Limb (tissue), 2 donors: ENCODE measurements around the gene ZNF749.

Experiments used
- DNase-seq, 2 donors: peaks; one replicate each; pipeline ENCODE4 v3.0.0-alpha.2; 2016; ENCODE audit errors: extremely low spot score in 2 of 2

ZNF749 gene

DNA sequence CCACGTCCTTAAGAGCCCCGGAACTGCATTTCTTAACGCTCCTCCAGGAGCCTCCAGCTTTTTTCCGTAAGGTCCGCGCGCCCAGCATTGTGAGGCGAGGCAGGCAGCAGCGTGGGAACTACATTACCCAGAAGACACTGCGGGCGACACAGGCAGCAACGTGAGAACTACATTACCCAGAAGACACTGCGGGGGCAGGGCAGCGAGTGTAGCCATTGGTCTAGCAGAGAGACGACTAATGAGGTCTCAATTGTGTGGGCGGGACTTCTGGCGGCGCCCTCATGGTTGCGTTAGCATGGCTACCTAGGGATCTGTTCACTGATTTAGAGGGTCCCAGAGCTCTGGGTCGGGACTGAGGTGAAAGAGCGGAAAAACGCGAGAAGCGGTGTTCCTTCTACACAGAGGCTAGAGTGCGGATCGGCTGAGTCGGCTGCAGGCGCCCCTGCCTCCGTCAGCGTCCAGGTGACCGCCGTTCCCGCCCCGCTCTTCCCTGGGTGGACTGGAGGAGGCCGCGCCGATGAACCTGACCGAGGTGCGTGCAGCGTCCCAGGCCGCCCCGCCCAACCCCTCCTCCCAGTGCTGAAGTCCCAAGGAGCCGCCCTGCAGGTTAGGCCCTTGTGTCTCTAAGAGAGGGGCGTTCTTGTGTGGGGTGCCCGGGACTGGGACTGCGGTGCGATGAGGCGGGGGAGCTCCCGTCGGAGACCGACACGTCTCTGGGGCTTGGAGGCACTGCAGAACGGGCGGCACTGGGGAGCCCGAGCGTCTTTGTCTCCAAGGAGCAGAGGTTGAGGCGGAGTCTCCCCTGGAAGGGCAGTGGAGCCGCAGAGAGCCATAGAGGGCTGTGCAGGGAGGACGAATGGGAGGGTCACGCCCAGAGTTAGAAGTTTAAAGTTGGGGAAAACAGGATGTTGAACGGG is at the start of gene ZNF749:
TSS of gene ZNF749 (plus strand) at position 264 of the 917 bp plus-strand sequence. CDS start at position 518, 254 bp downstream.
- DNase-seq, result peak; percentile 97 to 98

DNA sequence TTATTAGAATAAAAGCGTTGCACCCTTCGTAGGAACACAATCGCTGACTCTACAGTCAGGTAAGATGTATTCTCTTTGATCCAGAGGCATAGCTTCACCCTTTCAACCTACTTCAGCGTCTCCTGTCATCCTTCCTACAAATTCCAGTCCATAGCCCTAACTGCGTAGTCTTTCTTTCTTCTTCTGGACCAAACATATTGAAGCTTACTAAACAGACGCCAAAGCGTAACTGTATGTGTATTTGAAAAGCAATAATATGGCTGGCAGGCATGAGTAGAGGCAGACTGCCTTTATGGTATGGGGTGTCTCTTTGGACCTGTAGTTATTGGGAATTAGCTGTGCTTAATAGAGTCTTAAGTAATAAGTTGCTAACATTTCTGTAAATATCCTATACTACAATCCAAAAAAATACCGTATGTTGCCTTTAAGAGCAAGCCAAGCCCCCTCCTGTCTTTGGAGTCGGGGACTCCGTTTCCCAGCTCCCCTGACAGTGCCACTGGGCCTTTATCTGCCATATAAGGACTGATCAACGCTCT is 45.9 kb upstream of the ZNF749 start:
- no peak for DNase-seq

DNA sequence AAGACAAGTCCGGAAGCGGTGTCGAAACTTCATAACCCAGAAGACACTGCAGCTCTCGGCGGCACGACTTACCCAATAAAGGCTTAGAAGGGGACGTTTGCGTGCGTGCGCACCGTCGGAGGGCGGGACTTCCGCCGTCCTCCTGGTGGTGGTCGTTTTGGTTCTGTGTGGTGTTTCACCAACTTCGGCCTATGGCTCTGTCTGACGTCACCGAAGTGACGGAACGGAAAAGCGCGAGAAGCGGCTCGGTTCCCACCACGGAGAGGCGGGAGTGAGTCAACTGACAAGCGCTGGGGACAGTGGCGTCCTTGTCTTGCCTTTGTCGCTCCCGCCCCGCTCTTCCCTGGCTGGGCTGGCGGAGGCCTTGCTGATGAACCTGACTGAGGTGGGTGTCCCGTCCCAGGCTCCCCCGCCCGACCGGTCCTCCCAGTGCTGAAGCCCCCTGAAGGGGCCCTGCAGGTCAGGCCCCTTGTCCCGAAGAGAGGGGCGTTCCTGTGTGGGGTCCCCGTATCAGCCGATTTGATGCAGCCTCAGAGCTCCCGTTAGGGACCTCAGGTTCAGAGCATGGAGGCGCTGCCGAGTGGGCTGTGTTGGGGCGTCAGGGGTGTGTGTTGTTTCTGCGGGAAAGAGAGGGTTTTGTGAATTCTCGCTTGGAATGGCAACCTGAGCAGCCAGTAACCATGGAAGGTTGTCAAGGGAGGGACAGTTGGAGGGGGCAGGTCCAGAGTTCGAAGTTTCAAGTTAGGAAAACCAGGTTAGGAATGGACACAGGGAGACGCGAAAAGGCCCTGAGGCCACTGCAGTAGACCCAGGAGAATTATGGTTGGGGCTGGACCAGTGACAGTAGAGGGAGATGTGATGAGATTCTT is 45.2 kb upstream of the ZNF749 start, which contains the start of gene ZNF548:
TSS of gene ZNF548 (plus strand) at position 125 of the 869 bp plus-strand sequence. CDS start at position 371, 246 bp downstream.
- peak; percentile 98 to 99 for DNase-seq

DNA sequence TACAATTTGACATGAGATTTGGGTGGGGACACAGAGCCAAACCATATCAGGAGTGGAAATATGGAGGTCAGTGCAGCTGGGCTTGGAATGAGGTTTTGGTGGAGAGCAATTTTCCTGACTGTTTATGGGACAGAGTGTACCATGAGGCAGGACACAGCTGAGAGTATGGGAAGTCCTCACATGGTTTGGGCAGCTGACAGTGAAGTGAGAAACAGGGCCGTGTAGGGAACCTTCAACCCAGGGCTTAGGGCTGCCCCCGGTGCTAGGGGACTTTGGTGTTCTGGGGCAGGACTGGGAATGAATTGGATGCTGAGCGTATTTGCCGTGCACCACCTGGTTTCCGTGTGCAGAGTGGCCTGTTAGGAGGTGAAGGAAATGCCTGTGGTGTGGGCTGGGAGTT is 39.4 kb upstream of the ZNF749 start:
- no peak for DNase-seq

DNA sequence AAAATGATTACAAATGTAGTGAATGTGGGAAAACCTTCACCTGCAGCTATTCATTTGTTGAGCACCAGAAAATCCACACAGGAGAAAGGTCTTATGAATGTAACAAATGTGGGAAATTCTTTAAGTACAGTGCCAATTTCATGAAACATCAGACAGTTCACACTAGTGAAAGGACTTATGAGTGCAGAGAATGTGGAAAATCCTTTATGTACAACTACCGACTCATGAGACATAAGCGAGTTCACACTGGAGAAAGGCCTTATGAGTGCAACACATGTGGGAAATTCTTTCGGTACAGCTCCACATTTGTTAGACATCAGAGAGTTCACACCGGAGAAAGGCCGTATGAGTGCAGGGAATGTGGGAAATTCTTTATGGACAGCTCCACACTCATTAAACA is 36.3 kb upstream of the ZNF749 start:
- DNase-seq, result no peak

DNA sequence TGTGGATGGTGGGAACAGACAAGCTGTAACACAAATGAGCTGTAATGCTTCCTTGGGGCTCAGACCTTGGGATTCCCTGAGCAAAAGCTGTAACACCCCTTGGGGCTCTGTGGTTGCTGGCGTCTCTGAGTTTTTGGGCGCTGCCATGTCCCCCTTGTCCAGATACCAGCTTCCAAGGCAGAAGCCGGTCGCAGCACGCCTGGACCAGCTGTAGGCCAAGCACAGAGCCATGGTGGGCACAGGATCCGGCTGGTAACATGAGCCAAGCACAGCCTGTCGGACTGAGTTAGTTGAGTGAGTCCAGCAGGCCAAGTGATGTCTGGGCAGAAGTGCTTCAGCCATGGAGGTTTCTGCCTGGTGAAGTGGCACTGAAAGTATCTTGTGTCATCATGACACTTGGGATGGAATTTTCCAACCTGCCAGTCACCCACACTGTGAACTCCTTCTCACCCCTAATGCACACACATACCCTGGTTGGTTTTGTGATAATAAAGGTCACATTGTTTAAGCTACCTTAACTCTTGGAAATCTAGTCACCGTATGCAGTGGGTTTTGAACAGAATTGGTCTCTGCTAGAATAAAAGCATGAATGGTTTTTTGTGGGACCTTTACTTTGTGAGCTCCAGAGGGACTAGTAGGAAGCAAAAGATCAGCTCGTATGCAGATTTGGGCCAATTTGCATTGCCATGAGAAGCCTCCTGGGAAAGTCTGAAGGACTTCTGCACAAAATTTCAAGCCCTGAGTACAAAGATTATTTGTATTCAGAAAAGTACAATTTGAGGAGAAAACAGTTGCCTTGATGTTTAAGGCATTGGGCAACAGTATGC is 31.2 kb upstream of the ZNF749 start:
- no peak for DNase-seq

DNA sequence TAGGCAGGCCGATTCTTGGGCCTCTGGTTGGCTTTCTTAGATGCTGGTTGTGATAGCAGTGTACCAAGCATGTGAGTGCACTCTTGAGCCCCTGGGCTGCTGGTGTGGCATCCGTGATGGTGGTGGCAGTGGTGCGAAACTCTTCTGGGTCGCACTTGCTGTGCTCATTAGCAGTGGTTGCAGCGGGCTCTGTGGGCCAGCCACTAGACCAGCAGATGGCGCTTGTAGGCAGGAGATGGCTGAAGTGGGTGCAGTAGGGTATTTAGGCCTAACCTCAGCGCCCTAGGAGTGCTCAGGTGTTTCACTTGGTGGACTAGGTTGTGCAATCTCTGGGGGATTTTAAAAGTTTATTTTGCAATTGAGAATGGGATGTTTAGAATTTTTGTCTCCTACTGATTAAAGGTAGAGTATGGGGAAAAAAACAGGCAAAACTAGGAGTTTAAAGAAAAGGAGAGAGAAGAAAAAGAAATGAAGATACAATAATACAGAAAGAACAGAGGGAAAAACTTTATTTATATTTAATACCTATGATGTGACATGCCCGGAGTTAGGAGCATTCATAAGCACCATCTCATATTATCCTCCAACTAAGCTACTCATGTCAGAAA is 28.5 kb upstream of the ZNF749 start:
- DNase-seq, result peak; percentile 37 to 68

DNA sequence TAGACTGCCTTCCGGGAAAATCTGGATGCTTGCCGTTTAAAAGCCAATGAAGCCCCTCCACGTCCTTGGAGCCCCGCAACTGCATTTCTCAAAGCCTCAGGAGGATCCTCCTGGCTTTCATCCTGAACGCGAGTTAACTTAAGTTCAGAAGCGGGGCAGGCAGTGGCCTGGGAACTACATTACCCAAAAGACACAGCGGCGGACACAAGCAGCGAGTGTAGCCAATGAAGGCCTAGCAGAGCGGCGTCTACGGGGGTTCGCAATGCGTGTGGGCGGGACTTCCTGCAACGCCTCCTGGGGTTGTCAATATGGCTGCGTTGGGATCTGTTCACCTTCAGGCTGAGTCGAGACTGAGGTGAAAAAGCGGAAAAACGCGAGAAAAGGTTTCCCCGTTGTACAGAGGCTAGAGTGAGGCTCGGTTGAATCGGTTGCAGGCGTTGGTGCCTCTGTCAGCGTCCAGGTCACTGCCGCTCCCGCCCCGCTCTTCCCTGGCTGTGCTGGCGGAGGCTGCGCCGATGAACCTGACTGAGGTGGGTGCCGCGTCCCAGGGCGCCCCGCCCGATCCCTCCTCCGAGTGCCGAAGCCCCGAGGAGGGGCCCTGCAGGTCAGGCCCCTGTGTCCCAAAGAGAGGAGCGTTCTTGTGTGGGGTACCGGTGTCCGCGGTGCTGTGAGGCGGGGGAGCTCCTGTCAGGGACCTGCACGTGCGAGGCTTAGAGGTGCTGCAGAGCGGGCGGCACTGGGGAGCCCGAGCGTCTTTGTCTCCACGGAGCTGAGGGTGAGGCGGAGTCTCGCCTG is 24.1 kb upstream of the ZNF749 start, which contains the start of gene ZNF17:
TSS of gene ZNF17 (plus strand) at position 285 of the 795 bp plus-strand sequence. CDS start 2,455 bp downstream, outside the sequence.
- peak; percentile 91 to 95 for DNase-seq

DNA sequence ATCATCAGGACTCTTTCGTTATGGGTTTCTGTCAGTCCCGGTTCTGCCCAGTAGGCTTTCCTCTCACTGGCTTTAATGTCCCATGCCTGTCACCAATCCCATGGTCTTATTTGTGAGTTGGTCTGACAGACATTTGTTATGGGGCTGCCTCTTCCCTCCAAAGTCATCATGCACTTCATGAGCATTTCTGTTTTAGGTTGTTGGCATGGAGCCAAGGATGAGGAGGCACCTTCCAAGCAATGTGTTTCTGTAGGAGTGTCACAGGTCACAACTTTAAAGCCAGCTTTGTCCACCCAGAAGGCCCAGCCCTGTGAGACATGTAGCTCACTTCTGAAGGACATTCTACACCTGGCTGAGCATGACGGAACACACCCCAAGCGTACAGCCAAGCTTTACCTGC is 15.7 kb upstream of the ZNF749 start:
- DNase-seq, result no peak

DNA sequence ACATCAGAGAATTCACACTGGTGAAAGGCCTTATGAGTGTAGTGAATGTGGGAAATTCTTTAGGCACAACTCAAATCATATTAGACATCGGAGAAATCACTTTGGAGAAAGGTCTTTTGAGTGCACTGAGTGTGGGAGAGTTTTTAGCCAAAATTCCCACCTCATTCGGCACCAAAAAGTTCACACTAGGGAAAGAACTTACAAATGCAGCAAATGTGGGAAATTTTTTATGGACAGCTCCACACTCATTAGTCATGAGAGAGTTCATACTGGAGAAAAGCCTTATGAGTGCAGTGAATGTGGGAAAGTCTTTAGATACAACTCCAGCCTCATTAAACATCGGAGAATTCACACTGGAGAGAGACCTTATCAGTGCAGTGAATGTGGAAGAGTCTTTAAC is 14.1 kb upstream of the ZNF749 start:
- DNase-seq, result no peak

DNA sequence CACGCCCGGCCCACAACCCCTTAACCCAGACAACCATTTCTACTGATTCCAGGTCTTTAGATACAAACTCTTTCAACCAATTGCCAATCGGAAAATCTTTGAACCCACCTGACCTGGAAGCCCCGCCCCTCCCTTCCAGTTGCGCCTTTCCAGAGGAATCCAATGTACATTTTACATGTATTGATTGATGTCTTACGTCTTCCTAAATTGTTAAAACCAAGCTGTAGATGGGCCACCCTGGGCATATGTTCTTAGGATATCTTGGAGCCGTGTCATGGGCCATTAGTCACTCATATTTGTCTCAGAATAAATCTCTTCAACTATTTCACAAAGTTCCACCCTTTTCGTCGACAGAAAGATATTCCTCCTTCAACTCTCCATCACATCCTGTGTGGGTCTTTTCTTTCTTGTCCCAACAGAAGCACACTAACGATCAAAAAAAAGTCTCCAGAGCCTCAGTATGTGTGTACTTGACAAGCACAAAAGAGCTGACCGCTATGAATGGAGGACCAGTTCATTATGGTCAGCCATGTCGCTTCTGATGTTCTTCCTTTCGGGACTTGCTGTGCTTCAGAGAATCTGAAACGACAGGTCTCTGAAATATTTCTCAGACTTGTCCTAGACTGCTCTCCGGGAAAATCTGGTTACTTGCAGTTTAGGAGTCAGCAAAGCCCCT is 601 bp upstream of the ZNF749 start:
- DNase-seq, result peak in 1 of 2 donors; percentile 36

DNA sequence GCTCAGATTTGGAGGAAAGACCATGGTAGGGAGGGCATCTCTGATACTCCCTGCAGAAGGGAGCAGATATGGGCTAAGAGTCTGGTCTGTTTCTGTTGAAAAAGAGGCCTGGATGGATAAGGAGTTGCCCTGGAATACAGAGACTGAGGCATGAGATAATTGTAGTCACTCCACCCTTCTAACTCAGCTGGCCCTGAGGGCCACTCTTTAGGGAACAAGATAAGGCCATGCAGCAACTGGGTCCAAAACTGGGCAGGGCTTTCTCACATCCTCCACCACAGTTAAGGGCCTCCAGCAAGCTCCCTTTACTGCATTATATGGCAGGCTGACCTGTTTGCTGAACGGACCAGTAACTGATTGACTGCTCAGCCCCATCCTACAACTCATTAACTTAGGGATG is 1.3 kb downstream of the ZNF749 start:
- DNase-seq, result no peak

DNA sequence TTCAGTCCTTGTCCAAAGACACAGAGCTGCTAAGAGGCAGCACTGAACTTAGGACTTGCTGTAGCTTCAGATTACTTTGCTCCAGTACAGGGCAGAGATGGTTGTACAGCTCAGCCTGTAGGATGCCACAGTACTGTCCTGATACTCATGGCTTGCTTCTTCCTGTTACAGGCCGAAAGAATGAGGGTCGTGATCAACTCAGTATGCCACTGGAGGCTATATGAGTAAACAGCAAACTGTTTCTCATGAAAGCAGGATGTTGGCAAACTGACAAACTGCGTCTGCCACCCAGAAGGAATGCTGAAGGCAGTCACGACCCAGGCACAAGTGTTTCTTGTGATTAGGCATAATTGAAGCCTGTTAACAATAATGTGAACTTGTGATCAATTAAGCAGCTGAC is 2.8 kb downstream of the ZNF749 start:
- DNase-seq, result no peak

DNA sequence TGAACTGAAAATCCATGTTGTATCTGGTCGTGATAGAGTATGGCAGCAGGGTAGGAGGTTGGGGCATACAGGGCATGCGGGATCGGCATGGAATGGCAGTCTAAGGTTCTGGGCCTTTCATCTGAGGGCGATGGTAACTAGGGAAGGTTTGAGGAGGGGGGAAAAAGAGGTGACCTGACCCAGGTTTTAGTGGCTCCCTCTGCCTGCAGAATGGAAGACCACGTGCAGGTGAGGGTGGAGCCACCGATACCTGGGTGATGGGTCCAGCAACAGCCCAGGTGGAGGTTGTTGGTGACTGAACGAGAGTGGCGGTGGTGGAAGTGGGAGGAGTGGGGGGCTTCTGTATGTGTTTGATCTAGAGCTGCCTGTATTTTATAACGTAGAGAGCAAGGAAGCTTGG is 3.8 kb downstream of the ZNF749 start:
- DNase-seq, result no peak

DNA sequence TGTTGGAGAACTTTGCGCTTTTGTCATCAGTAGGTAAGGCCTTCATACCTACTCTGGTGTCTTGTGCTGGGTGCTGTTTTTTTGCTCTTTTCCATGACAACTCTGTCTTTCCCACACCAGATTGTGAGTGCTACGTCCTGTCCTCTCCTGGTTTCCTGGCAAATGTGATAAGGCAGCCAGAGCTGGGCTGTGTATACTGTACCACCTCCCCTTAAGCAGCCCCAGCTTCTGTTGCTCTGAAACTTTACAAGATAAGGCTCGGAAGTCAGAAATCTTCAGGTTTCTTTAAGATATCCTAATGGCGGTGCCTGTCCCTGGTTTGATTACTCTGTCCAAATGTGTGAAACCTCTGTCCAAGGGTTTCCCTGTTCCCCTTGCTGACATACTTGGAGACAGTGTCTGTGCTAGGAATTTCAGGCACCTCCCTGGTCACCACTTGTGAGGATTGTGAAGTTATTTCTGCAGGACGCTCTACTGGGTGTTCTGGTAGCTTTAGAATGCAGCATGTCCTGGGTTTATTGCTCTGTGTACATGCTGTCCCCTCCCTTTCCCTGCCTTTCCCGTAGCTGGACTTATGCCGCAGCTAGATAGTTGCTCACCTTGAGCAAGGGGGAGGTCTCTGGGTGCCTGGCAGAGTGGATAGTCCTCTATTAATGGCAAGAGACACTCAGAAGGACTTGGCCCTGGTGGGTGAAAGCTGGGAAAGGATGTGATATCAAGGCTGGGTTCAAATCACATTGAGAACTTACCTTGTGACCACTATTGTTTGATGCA is 7.0 kb downstream of the ZNF749 start:
- no peak for DNase-seq

DNA sequence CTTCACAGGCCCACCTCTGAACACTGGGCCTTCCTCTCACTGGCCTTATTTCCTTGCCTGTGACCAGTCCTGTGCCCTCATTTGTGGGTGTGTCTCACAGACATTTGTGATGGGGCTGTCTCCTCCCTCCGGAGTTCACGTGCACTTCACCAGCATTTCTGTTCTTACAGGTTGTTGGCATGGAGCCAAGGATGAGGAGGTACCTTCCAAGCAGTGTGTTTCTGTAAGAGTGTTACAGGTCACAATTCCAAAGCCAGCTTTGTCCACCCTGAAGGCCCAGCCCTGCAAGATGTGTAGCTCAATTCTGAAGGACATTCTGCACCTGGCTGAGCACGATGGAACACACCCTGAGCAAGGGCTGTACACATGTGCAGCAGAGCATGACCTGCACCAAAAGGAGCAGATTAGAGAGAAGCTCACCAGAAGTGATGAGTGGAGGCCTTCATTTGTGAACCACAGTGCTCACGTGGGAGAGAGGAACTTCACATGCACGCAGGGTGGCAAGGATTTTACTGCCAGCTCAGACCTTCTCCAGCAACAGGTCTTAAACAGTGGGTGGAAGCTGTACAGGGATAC is 8.1 kb downstream of the ZNF749 start:
- no peak for DNase-seq

DNA sequence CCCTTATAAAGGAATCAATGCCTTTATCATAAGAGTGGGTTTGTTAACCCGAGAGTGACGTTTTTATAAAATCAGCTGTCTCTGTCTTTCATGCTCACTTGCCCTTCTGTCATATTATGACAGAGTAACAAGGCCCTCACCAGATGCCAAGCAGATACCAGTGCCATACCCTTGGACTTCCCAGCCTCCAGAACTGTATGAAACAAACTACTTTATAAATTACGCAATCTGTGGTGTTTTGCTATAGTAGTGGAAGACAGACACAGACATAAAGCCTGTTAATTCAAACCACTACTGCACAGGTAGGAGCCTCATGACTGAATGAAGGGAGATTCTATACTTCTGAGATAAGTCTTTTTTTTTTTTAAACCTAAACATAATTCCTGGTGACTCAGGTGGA is 17.2 kb downstream of the ZNF749 start:
- DNase-seq, result no peak
